Activated CD8-positive, alpha-beta memory T cell treated with anti-CD3 and anti-CD28 coated beads for 1 hour (primary cell): ENCODE results near the gene MKNK2.

Experiments used
- DNase-seq, 2 donors: peaks; one replicate each; pipeline ENCODE4 v3.0.0-alpha.2; 2020; ENCODE audit warnings: low read depth in 1 of 2; ENCODE audit errors: extremely low read depth in 1 of 2

Gene MKNK2

GRCh38 chr19:2058570-2059421, 7.8 kb upstream of the MKNK2 start:
- DNase-seq, result no peak

GRCh38 chr19:2057484-2058469, 6.7 kb upstream of the MKNK2 start:
- DNase-seq, result no peak

DNA sequence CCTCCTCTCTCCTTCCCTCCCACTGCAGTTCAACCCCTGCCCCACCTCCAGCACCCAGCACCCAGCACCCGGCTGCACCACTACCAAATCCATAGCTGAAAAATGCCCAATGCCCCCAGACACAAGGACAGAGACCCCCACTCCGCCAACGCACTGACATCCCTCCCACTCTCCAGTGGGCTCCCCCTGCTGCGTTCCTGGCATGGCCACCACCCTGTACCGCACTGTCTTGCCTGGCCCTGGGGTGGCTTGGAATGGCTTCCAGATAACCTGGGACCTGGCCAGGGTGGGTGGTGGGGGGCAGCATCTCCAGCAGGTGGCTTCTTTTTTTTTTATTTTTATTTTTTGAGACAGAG, 5.8 kb upstream of the MKNK2 start:
- DNase-seq, result no peak

DNA sequence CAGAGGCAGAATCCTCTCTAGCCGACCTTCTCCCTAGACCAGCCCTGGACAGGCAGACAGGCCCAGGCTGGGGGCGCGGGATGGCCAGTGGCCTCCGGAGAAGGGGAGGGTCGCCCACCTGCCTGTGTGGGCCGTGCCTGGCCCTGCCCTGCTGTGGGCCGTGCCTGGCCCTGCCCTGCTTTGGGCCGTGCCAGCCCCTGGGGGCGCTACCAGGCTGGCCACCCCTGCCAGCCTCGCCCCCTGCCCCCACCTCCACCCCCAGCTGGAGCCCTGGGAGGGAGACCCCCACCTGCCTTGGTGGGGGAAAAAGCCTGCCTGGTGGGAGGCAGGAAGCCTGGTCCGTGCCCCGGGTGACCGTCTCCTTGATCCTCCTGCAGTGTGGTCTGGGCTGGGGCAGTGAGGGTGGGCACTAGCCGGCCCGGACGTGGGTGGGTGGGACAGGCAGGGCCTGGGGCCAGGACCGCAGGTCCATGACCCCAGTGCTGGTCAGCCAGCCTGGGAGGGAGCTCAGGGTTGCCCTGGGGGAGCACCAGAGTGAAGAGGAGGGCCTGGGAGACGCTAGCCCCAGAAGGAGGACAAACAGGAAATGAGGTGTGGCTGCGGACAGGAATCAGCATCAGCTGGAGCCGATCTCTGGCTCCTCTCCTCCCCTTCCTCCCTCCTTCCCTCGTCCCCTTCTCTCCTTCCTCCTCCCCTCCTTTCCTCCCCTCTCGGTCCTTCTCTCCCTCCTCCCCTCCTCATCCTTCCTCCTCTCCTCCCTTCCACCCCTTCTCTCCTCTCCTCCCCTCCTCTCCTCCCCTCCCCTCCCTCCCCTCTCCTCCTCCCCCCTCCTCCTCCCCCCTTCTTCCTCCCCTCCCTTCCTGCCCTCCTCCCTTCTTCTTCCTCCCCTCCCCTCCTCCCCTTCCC, 5.1 kb upstream of the MKNK2 start:
- no peak for DNase-seq

GRCh38 chr19:2054763-2055162, 3.7 kb upstream of the MKNK2 start:
- no peak for DNase-seq

GRCh38 chr19:2053601-2054389, 2.8 kb upstream of the MKNK2 start:
- no peak for DNase-seq

- DNase-seq, result no peak
Measured at GRCh38 chr19:2051773-2052704, 995 bp upstream of the MKNK2 start.

DNA sequence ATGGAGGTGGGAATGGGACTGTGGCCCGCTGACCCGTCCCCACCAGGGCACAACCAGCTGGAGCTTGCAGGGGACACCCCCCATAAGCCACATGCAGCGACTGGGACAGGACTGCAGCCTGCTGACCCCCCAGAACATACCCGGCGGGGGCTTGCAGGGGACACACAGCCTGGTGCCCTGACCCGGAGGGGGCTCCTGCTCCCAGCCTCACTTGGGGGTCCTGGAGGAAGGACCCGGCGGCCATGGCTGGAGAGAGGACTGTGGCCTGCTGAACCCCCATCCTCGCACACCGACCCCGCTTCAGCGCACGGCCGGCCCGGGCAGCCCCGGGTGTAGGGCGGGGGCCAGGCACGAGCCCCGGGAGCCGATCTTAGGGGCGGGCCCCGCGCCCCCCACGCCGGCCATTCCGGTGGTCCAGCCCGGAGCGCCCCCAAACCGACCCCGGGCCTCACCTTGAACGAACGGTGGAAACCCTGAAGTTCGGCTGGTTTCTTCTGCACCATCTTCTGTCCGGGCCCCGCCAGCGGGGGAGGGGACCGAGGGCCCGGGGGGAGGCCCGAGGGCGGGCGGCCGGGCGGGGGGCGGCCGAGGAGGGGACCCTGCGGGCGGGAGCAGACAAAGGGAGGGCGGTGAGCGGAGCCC, 574 bp downstream of the MKNK2 start:
- no peak for DNase-seq

DNA sequence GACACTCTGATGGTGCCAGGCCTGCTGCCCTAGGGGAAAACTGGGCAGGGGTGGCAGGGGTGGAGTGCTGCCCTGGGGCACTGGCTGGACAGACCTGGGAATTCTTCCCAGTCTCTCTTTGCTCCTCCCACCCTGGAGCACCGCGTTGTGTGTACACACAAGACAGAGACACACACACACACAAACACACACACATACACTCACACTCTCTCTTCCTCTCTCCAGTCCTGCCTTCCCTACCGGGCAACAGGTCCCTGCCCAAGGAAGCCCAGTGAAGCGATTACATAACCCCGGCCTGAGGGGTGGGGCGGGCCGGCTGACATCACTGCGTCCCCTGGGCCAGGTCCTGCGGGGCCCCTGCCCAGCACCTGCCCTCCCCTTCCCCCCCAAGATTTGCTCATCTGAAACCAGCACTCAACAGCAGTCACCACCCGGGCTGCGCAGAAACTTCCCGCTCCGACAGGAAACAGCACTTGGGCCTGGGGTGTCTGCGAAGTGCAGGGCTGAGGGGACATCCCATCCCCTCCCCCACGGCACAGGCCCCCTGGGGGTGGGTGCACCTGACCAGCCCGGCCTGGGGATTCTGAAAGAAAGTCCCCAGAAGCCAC, 1.2 kb downstream of the MKNK2 start:
- DNase-seq, result no peak

- no peak for DNase-seq
Measured at GRCh38 chr19:2048959-2049740, 1.9 kb downstream of the MKNK2 start.

DNA sequence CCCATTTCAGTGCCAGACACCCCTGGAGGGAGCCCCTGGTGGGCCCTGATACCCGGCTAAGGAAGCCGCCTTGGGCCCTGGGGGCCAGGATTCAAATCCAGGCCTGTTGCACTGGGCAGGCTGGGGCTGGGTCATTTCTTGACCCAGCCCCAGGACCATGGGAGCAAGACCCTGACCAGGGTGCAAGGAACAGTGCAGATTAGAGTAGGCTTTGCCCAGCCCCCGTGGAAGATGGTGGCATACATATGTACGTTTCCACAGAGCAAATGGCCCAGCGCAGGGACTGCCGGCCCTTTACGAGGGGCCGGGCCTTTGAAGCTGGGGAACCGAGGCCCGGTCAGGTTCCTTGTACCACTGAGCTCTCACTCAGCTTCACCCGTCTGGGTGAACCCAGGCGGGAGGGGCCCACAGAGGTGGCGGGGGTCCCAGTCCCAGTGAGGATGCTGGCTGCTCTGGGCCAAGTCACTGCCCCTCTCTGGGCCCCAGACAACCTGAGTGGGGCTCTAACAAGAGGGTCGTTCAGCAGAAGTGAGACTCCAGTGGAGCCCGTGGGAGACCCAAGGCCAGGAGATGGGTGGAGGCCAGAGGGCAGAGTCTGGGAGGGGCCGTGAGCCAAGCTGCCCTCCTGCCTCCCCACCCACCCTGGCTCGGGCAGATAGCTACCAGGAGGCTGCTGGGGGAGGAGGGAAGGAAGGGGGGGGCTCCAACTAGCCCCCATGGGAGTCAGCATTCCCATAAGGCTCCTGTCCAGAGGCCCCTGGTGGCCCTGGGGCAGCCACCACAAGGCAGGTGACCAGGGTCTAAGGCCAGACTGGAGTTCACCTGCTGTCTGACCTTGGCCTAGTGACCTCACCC, 2.7 kb downstream of the MKNK2 start:
- no peak for DNase-seq

- no peak for DNase-seq
Measured at GRCh38 chr19:2047449-2048103, 3.5 kb downstream of the MKNK2 start.

DNA sequence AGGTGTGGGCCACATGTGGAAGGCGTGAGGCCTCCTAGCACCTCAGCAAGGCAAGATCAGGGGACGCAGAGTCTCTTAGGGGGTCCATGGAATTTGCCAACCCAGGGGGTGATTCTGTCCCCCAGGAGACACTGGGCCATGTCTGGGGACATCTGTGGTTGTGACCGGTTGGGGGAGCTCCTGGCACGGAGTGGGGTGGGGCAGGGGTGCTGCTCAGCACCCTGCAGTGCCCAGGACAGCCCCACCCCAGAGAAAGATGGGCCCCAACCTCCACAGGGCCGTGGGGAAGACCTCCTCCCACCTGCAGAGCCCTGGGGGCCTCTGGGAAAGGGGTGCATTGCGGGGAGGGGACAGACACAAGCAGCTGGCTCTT, 4.0 kb downstream of the MKNK2 start:
- DNase-seq, result no peak

DNA sequence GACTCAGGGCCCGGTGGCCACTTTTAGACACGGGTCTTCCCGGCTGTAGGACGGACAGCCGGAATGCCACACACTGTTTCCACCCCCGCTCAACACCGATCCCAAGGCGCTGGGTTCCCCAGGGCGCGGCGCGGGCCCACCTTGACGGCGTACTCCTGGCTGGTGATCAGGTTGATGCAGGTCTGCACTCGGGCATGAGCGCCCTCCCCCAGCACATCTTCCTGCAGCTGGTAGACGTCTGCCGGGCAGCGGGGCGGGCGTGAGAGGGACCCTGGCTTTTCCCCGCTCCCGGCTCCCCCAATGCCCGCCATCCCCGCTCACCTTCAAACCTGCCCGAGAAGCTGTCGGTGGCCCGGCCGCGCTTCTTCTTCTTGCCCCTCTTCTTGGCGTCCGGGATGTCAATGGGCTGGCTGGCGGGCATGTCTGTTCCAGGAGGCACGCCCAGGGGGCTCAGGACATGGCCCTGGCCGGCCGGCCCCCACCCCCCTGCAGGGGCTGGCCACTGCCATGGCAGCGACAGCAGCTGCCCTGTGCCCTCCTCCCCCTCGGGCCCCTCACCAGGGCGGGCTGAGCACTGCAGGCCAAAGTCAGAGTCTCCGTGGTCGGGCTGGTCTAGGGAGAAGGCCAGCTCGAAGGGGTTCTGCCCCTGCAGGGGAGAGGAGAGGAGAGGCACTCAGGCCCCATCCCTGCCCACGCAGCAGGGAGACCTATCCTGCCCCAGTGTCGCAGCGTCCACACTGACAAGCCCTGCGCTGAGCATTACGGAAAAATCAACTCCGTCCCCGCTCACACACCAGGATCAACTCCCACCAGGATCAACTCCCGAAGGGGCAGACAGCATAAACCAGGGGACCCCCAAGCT, 4.8 kb downstream of the MKNK2 start:
- no peak for DNase-seq

DNA sequence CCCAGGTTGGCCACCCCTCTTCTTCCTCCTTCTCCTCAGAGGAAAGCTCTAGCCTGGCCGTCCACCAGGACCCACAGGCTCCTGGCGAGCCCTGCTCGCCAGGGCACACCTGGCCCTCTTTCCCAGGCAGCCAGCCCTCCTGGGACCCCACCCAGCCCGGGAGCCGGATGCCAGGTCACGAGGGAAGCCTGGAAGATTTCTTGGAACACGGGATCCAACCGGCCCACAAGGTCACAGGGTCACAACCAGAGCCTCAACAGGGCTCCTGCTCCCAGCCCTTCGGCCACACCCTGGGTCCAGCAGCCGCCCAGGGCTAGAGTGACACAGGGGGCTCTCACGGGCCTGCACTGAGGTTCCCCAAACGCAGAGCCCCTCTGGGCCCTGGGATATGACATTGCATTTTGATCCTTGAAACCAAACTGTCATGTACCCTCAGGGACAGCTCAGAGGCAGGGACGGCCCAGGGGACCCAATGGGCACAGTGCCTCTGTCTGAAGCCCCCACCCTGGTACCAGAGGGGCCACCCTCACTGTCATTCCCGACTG, 5.5 kb downstream of the MKNK2 start:
- no peak for DNase-seq
